ENCODE data around the gene TBC1D2.

DNA sequence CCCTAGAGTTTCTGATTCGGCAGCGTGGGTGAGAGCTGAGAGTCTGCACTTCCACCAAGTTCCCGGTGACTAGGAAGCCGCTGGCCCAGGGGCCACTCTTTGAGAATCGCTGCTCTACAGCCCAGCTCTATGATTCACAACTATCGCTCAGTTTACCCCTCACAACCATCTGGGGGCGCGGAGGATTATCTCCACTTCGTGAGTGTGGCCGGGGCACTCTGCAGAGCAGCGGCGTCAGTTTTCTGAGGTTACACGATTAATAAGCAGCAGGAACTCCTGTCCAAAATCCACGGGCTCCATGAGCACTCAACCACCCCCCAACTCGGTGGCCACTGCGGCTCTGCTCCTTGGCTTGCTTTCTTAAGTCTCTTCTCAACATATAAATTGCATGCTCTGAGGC, 82.3 kb downstream of the TBC1D2 start:
- TF ChIP-seq, protein P1, sequence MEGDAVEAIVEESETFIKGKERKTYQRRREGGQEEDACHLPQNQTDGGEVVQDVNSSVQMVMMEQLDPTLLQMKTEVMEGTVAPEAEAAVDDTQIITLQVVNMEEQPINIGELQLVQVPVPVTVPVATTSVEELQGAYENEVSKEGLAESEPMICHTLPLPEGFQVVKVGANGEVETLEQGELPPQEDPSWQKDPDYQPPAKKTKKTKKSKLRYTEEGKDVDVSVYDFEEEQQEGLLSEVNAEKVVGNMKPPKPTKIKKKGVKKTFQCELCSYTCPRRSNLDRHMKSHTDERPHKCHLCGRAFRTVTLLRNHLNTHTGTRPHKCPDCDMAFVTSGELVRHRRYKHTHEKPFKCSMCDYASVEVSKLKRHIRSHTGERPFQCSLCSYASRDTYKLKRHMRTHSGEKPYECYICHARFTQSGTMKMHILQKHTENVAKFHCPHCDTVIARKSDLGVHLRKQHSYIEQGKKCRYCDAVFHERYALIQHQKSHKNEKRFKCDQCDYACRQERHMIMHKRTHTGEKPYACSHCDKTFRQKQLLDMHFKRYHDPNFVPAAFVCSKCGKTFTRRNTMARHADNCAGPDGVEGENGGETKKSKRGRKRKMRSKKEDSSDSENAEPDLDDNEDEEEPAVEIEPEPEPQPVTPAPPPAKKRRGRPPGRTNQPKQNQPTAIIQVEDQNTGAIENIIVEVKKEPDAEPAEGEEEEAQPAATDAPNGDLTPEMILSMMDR (IDR thresholded peaks at IDR 0.05; ENCODE audit: insufficient read depth, low read length, poor library complexity, severe bottlenecking): no peak
- TF ChIP-seq EZH2phosphoT487 (conservative IDR thresholded peaks at IDR 0.05; ENCODE audit: low read length): no peak

Data from SU-DHL-6 (cell line).